Measurements from ENCODE around the gene NELFA.

- no peak for TF ChIP-seq CTCF (IDR thresholded peaks at IDR 0.05; ENCODE audit: low read depth, low read length)
- no peak for TF ChIP-seq EZH2phosphoT487 (IDR thresholded peaks at IDR 0.05; ENCODE audit: low read depth)
These were observed 17.0 kb downstream of the NELFA start for GRCh38 chr4:1991596-1992434.

All from OCI-LY3 (cell line).